PFSK-1 (cell line): ENCODE results near the gene GABRA1.

Experiments
- FOXP2 ChIP-seq: optimal IDR thresholded peaks from 2 replicates; pipeline ENCODE3; 2011; ENCODE audit warnings: borderline replicate concordance, control low read depth, inconsistent platforms; ENCODE audit not compliant: insufficient read depth; ENCODE audit errors: extremely low read length, extremely low read depth
- POLR2AphosphoS5 ChIP-seq: IDR thresholded peaks from 2 replicates; pipeline ENCODE4 v1.6.1; 2012; ENCODE audit warnings: low read depth, mild to moderate bottlenecking, control low read depth, low read length, moderate library complexity
- REST ChIP-seq, 2 experiments: IDR thresholded peaks; 2 replicates each; pipeline versions ENCODE4 v1.6.1 to v1.8.0; 2011 to 2012; ENCODE audit warnings: low read depth in 2 of 2, low read length in 2 of 2, control low read depth in 1 of 2, inconsistent platforms in 1 of 2, mild to moderate bottlenecking in 1 of 2, moderate library complexity in 1 of 2; ENCODE audit not compliant: insufficient read depth in 1 of 2
- SIN3A ChIP-seq: IDR thresholded peaks from 2 replicates; pipeline ENCODE4 v1.6.1; 2012; ENCODE audit warnings: mild to moderate bottlenecking, low read length, moderate library complexity, borderline replicate concordance; ENCODE audit not compliant: insufficient read depth
- TAF1 ChIP-seq: IDR thresholded peaks from 2 replicates; pipeline ENCODE4 v1.6.1; 2012; ENCODE audit warnings: low read length, control low read depth, borderline replicate concordance; ENCODE audit not compliant: insufficient read depth

GABRA1 gene

GRCh38 chr5:161865510-161865909, 17.6 kb downstream of the GABRA1 start:
- no peak for TF ChIP-seq REST (IDR thresholded peaks at IDR 0.05; ENCODE audit: insufficient read depth in 1 of 2, low read depth in 2 of 2, low read length in 2 of 2)
- TF ChIP-seq SIN3A: no peak
- TF ChIP-seq FOXP2: no peak
- TF ChIP-seq TAF1: no peak
- TF ChIP-seq POLR2AphosphoS5: no peak

- TF ChIP-seq POLR2AphosphoS5: no peak
- TF ChIP-seq TAF1: no peak
- peak; percentile 58 to 85; a peak in 3 of 4 replicates for TF ChIP-seq REST (IDR thresholded peaks at IDR 0.05; ENCODE audit: insufficient read depth in 1 of 2, low read depth in 2 of 2, low read length in 2 of 2)
- TF ChIP-seq FOXP2: no peak
- TF ChIP-seq SIN3A: no peak
Measured at GRCh38 chr5:161889971-161890370, 42.1 kb downstream of the GABRA1 start.

GRCh38 chr5:161895514-161895913, 47.6 kb downstream of the GABRA1 start:
- TF ChIP-seq SIN3A (no peak), FOXP2 (no peak), REST (IDR thresholded peaks at IDR 0.05; ENCODE audit: insufficient read depth in 1 of 2, low read depth in 2 of 2, low read length in 2 of 2) (no peak), POLR2AphosphoS5 (no peak), TAF1 (no peak)

- TF ChIP-seq TAF1: no peak
- no peak for TF ChIP-seq POLR2AphosphoS5
- TF ChIP-seq SIN3A: no peak
- TF ChIP-seq REST (IDR thresholded peaks at IDR 0.05; ENCODE audit: insufficient read depth in 1 of 2, low read depth in 2 of 2, low read length in 2 of 2): no peak
- TF ChIP-seq FOXP2: no peak
Measured at GRCh38 chr5:161897033-161897432, 49.1 kb downstream of the GABRA1 start.

GRCh38 chr5:161899590-161899989, 51.7 kb downstream of the GABRA1 start:
- no peak for TF ChIP-seq REST (IDR thresholded peaks at IDR 0.05; ENCODE audit: insufficient read depth in 1 of 2, low read depth in 2 of 2, low read length in 2 of 2)
- TF ChIP-seq TAF1: no peak
- no peak for TF ChIP-seq FOXP2
- TF ChIP-seq SIN3A: no peak
- no peak for TF ChIP-seq POLR2AphosphoS5
